A204.1 (cell line): Measurements from ENCODE around the gene CPT1B.

ENCODE experiments used
- FAIRE-seq: peaks from 2 replicates; lab custom pipeline; 2012; peaks lifted over from hg19 to GRCh38; lab: Jason Lieb, UNC

CPT1B gene

DNA sequence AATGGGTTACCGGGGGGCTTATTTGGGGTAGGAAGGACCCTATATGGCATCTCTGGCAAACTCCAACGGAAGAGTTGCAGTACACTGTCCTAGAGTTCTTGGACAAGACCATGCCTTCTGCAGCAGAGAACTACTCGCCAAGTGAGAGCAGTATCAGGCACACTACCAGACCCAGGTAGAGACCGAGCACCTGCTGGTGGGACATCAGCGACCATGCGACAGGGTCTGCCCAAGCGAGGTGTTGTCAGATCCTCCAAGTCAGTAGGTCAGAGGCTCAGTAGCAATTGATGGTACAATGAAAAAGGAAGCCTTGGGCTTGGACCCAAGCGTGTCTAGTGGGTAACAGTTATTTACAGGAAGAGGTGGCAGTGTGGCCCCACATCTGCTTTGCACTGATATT, 7.6 kb upstream of the CPT1B start:
- FAIRE-seq: no peak

GRCh38 chr22:50585238-50585637, 7.0 kb upstream of the CPT1B start:
- FAIRE-seq: no peak

DNA sequence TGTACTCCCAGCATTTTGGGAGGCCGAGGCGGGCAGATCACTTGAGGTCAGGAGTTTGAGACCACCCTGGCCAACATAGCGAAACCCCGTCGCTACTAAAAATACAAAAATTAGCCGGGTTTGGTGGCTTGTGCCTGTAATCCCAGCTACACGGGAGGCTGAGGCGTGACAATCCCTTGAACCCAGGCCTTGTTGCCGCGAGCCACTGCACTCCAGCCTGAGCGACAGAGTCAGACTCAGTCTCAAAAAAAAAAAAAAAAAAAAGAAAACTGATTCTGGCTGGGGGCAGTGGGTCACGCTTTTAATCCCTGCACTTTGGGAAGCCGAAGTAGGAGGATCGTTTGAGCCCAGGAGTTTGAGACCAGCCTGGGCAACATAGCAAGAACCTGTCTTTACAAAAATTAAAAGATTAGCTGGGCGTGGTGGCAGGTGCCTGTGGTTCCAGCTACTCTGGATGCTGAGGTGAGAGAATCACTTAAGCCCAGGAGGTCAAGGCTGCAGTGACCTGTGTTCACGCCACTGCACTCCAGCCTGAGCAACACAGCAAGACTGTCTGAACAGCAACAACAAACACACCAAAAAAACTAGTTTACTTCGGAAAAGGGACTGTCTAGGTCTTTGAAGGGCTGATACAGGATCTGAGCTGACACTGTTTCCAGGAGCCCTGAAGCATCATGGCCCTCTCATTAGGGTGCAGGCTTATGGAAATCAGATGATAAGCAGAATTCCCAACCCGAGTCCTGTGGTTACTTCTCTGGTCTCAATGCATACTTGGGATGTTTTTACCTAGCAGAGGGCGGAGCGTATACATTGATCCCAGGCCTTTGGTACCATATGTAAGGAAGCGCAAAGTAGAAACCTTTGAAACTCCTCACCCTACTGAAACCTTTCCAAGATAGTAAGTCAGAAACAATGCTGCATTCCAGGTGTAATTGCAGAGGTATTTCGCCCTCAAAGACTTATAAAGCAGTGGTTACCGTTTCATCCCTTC, 6.2 kb upstream of the CPT1B start:
- FAIRE-seq: no peak

GRCh38 chr22:50583294-50583861, 5.2 kb upstream of the CPT1B start:
- no peak for FAIRE-seq

GRCh38 chr22:50582493-50583293, 4.5 kb upstream of the CPT1B start, which contains the start of gene CHKB:
TSS of gene CHKB (minus strand) at chr22:50582849. CDS start at chr22:50582781, 68 bp downstream.
- peak; percentile 99 for FAIRE-seq

DNA sequence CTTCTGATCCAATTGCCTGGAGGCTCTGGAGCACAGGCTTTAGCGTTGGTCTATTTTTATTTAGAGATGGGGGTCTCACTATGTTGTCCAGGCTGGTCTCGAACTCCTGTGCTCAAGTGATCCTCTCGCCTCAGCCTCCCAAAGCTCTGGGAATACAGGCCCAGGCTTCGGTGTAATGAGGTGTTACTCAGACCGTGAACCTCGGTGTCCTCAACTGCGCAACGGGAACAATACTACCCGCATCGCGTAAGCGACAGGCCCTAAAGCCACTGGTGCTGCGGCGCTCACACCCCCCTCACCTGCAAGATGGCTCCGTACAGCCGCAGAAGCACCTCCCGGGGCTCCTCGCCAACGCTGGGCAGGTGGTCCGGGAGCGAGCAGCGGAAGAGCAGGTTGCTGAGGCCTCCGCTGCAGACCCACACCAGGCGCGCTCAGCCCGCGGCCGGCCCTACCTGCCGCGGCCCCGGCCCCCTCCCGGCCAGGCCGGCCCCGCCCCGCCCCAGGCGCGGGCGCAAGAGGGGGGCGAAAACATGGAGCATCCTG, 3.8 kb upstream of the CPT1B start:
- FAIRE-seq: no peak

- FAIRE-seq: no peak
Observed at GRCh38 chr22:50581031-50581949, 3.1 kb upstream of the CPT1B start.

DNA sequence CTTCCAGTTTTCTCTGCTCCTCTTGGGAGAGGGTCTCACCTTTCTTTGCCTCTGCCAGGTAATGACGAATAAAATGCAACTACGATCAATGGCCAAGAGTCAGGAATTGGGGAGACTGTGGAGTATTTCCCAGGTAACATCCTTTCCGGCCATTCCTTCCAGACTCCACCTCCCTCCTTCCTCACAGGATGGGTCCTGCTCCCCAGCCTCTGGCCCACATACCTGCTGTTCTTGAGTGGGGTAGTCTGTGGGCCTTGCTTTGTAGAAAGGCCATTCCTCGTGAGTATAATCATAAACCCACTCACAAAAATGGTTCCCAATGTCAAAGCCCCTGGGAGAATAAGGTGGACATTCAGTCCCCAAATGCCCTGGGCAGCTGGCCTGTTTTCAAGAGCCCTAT, 1.5 kb upstream of the CPT1B start:
- no peak for FAIRE-seq

DNA sequence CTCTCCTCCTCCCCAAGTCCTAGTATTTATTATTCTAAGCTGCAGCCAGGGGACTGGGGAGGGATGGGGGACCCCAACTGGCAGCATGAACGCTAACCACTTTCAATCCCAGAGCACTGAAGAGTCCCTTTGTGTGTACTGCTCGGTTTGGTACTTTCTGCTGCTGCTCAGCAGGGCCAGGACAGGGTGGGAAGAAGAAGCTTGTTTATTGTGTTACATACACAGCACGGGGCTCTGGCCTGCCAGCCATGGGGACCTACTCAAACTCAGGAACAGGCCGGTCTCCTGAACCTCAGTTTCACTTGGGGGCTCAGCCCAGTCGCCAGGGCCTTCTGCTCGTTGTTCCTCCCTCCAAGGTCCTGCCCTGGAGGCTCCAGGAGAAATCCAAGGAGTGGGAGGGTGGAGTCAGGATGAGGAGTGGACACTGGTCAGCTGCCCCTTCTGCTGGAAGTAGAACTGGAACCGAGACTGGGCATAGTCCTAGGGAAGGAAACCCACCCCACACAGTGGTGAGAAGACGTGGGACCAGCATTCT, 616 bp upstream of the CPT1B start:
- FAIRE-seq: no peak

DNA sequence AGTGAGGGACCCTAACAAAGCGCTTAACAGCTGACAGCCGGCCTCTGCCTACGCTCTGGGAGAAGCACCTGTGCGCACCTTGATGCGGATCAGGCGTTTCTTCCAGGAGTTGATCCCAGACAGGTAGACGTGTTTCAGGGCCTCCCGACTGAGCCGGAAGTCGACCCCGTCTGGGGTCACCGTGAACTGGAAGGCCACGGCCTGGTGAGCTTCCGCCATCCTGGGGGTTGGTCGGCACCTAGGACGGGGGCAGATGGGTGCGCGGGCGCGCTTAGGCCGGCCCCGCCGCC, 585 bp downstream of the CPT1B start:
- FAIRE-seq: no peak

DNA sequence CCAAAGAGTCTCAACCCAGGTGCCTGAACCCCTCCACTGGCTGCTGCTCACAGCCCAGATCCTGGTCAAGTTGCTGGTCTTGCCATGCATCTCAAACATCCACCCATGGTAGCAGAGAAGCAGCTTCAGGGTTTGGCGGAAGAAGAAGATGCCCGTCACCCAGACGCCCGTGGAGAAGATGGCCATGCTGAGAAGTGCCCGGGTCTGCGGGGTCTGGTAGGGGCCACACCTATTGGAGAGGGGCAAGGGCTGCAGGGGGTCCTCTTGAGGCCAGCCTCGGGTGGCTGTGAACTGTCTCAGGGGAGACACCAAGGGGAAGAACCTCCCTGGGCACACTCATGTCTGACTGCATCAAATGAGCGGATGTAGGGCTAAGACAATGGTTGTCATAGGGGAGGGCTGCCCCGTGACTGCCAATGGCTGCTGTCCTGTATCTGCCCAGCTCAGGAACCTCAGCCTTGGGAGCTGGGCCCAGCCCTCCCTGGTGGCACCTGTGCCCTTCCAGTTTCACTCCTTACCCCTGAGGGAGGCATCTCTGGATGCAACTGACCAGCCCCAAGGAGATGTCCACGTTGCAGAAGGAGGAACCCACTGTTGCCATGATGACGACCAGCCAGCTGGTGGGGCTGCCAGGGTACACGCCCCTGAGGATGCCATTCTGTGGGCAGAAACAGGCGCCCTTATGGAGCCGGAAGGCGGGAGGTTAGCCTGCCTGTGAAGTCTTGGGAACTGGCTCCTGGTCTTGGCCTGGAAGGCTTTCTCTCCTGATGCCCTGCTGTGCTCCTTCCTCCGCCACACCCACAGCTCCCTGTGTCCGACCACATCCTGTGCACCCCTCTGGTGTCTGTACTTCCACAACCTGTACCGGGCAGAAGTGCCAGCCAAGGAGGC, 1.2 kb downstream of the CPT1B start:
- FAIRE-seq: no peak

DNA sequence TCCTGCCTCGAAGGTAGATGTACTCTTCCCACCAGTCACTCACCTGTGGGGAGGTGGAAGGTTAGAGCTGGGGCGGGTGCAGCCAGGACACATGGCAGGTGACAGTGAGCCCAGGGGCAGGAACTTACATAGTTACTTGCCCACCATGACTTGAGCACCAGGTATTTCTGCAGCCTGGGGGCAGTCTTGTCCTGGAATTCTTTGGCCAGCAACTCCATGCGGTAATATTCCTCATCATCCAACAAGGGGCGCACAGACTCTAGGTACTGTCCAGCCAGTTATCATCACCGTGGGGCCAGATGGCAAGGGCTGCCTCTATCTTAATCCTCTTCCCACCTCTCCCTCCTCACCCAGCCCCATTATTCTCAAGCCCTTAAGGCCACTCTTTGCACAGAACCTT, 2.2 kb downstream of the CPT1B start:
- no peak for FAIRE-seq

GRCh38 chr22:50575426-50575941, 2.7 kb downstream of the CPT1B start:
- FAIRE-seq: no peak

GRCh38 chr22:50574383-50574755, 3.9 kb downstream of the CPT1B start:
- no peak for FAIRE-seq

- FAIRE-seq: no peak
Observed at GRCh38 chr22:50573491-50574382, 4.5 kb downstream of the CPT1B start.

DNA sequence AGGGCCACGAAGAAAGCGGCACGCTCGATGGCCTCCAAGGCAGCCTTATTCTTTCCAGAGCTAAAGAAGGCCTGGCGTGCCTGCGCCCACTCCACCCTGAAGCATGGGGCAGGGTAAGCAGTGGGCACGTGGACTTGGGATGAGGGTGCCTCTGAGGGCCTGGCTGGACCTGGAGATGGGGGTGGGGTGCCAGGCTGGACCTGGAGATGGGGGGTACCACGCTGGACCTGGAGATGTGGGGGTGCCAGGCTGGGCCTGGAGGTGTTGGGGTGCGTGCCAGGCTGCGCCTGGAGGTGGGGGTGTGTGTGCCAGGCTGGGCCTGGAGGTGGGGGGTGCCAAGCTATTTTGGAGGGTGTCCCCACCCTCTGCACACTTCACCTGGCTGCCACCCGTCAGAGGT, 5.3 kb downstream of the CPT1B start:
- no peak for FAIRE-seq

DNA sequence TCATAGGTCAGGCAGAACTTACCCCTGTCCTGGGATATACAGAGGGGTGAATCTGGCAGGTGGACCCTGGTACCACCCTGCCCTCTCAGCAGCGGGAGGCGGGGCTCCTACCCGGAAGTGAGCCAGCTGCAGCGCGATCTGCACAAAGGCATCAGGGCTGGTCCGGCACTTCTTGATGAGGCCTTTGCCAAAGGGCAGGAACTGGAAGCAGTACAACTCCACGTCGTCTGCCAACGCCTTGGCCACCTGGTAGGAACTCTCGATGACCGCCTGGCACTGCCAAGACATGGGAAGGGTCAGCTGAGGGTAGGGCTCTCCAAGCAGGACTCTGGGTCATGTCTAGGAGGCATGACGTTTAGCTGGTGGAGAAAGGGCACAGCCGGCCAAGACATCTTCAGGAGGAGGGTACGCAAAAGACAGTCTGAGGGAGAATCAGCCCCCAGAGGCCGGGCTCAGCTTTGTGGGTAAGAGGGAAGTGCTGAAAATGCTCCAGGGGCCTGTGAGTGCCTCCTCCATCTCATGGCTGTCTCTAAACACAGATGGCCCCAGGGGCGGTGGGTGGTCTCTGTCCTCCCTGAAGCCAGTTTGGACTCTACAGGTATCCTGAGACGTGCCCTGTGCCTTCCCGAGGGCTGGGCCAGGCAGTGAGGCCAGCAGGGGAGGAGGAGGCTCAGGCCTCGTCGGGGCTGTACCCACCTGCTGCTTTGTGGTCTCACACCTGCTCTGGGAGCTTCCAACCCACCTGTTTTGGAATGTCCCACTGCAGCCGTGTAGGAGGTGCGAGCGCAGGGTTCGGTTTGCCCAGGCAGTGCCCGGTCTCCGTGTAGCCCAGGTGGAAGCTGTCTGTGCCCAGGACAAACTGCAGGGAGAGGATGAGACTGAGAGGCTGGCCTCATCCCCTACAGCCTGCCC, 6.7 kb downstream of the CPT1B start:
- no peak for FAIRE-seq

- no peak for FAIRE-seq
Observed at GRCh38 chr22:50570861-50571260, 7.4 kb downstream of the CPT1B start.
